ENCODE measurements around the gene AFMID. TPM values are rescaled to one million over a fixed set of nuclear protein-coding genes. Genes with fewer than 3 reads are reported as not detected.

Gene AFMID
- total and polyA plus RNA-seq, 2 of the 13 experiments (the other 11 are each of a cell fraction or from before 2014, with no cell fraction given), result 249 to 270 TPM

- TF ChIP-seq, protein P1, sequence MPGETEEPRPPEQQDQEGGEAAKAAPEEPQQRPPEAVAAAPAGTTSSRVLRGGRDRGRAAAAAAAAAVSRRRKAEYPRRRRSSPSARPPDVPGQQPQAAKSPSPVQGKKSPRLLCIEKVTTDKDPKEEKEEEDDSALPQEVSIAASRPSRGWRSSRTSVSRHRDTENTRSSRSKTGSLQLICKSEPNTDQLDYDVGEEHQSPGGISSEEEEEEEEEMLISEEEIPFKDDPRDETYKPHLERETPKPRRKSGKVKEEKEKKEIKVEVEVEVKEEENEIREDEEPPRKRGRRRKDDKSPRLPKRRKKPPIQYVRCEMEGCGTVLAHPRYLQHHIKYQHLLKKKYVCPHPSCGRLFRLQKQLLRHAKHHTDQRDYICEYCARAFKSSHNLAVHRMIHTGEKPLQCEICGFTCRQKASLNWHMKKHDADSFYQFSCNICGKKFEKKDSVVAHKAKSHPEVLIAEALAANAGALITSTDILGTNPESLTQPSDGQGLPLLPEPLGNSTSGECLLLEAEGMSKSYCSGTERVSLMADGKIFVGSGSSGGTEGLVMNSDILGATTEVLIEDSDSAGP (CRISPR knock-in tag; IDR thresholded peaks at IDR 0.05; ENCODE audit: borderline replicate concordance), result peak; percentile 60
- peak; percentile 25; the same call in 1 of the 2 replicates for TF ChIP-seq GABPB1 (CRISPR knock-in tag; IDR thresholded peaks at IDR 0.05)
- TF ChIP-seq CBX5 (CRISPR knock-in tag; IDR thresholded peaks at IDR 0.05; ENCODE audit: borderline replicate concordance), result no peak
- no peak for TF ChIP-seq ATF4 (CRISPR knock-in tag; IDR thresholded peaks at IDR 0.05)
- TF ChIP-seq TCF7L2 (IDR thresholded peaks at IDR 0.05; ENCODE audit: low read depth, low read length), result no peak
- TF ChIP-seq, protein P2, sequence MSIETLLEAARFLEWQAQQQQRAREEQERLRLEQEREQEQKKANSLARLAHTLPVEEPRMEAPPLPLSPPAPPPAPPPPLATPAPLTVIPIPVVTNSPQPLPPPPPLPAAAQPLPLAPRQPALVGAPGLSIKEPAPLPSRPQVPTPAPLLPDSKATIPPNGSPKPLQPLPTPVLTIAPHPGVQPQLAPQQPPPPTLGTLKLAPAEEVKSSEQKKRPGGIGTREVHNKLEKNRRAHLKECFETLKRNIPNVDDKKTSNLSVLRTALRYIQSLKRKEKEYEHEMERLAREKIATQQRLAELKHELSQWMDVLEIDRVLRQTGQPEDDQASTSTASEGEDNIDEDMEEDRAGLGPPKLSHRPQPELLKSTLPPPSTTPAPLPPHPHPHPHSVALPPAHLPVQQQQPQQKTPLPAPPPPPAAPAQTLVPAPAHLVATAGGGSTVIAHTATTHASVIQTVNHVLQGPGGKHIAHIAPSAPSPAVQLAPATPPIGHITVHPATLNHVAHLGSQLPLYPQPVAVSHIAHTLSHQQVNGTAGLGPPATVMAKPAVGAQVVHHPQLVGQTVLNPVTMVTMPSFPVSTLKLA (IDR thresholded peaks at IDR 0.05), result peak; percentile 16; the same call in 1 of the 2 replicates
- TF ChIP-seq SAP130 (CRISPR knock-in tag; IDR thresholded peaks at IDR 0.05; ENCODE audit: low read depth), result peak; percentile 70; the same call in 1 of the 2 replicates
- TF ChIP-seq ZNF446 (CRISPR knock-in tag; IDR thresholded peaks at IDR 0.05), result no peak
- TF ChIP-seq SAFB2 (CRISPR knock-in tag; IDR thresholded peaks at IDR 0.05; ENCODE audit: borderline replicate concordance, low read depth), result peak; percentile 33; the same call in 1 of the 2 replicates
- TF ChIP-seq U2AF2 (IDR thresholded peaks at IDR 0.05; ENCODE audit: low read depth, low read length), result no peak
- TF ChIP-seq, protein P3, sequence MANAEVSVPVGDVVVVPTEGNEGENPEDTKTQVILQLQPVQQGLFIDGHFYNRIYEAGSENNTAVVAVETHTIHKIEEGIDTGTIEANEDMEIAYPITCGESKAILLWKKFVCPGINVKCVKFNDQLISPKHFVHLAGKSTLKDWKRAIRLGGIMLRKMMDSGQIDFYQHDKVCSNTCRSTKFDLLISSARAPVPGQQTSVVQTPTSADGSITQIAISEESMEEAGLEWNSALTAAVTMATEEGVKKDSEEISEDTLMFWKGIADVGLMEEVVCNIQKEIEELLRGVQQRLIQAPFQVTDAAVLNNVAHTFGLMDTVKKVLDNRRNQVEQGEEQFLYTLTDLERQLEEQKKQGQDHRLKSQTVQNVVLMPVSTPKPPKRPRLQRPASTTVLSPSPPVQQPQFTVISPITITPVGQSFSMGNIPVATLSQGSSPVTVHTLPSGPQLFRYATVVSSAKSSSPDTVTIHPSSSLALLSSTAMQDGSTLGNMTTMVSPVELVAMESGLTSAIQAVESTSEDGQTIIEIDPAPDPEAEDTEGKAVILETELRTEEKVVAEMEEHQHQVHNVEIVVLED (CRISPR knock-in tag; IDR thresholded peaks at IDR 0.05; ENCODE audit: borderline replicate concordance), result 0 out of 2 replicates have a peak, but pooled peaks have one; percentile 13
- no peak for TF ChIP-seq IKZF1 (IDR thresholded peaks at IDR 0.05)
- no peak for TF ChIP-seq ZNF160 (CRISPR knock-in tag; IDR thresholded peaks at IDR 0.05)
- peak; percentile 71; the same call in 1 of the 2 replicates for TF ChIP-seq TFDP1 (CRISPR knock-in tag; IDR thresholded peaks at IDR 0.05; ENCODE audit: borderline replicate concordance)
- TF ChIP-seq POLR2A (IDR thresholded peaks at IDR 0.05; ENCODE audit: insufficient read depth in 1 of 2, low read depth in 2 of 2, low read length in 2 of 2), result no peak
- no peak for TF ChIP-seq POGK (CRISPR knock-in tag; conservative IDR thresholded peaks at IDR 0.05)
Observed at GRCh38 chr17:78248051-78248914, 61.1 kb downstream of the AFMID start (continued).

Data from HepG2 (cell line).